Midbrain (tissue), 1 donor: ENCODE measurements around the gene IL16.
"Not testable (repeated sequence)": the region's sequence is repeated elsewhere in the genome, so short reads cannot be mapped to it uniquely, and the experiment has no call there.

Source experiments
- DNase-seq: peaks from one replicate; lab custom pipeline; 2025; lab: John Stamatoyannopoulos, UW

IL16 gene

DNA sequence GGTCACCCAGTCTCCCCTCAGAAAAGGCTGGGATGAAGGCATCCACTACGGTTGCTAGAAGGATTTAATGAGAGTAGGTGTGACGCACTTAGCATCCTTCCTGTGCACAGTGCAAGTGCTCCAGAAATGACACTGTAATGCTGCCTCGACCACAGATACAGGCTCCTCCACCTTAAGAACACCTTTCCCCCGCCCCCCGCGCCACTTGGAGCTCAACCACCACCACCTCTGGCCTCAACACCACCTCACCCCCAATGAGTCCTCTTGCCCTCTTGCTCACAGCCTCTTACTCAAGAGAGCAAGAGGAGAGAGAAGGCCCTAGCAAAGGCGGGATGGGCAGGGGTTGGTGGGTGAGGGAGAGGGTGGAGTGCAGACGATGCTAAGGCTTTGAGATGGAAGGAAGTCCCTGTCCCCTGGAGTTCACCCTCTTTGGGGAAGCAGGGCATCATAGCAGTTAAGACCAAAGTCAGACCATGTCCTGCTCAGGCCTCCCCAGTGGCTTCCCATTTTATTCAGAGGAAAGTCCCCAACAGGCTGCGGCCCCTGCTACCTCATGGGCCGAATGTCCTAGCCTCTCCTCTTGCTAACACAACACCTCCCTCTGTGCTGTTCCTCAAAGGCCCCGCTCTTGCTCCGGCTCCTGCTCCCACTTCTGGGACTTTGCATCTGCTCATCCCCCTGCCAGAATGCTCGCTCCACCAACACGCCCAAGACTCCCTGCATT, 118.9 kb downstream of the IL16 start:
- no peak for DNase-seq

GRCh38 chr15:81316267-81316666, 119.6 kb downstream of the IL16 start:
- no peak for DNase-seq

DNA sequence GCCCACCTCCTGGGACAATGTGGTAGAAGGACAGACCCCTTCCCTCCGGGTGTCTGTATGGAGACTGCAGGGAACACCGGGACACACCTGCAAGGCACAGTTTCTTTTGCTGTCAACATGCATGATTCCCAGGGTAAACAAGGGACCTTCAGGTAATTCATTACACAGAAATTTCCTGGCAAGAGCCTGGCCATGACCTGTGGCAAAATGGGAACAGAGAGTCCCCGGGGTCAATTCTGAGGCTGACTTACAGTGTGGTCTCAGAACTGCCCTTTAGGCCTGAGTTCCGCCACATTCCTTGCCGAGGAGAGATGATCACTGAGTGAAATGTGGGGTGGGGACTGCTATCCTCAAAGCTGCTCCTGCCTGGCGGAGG, 121.0 kb downstream of the IL16 start:
- no peak for DNase-seq

- DNase-seq: no peak
Measured at GRCh38 chr15:81321667-81322066, 125.0 kb downstream of the IL16 start.

DNA sequence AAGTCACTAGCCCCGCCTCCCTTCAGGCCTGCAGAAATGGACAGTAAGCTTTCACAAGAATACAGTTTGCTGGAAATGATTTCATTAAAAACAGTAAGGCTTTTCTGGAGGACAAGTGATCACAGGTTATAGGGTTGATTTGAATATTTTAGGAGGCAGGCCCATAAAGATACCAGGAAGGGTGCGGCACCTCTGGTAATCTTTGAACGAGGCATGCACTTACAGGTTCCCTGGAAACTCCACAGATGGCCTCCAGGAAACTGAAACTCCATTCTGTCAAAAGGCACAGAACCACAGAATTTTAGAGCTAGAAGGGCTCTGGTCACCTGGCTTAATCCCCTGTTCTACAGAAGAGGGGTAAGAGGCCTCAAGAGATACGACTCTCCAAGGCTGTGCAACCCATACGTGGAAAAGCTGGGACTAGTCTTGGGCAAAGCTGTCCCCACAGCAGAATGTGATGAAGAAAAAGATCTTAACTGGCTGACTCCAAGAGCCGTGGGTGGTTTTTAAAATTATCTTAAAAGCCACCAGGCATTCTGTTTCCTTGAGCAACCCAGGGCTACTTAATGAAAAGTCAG, 126.1 kb downstream of the IL16 start:
- no peak for DNase-seq

DNA sequence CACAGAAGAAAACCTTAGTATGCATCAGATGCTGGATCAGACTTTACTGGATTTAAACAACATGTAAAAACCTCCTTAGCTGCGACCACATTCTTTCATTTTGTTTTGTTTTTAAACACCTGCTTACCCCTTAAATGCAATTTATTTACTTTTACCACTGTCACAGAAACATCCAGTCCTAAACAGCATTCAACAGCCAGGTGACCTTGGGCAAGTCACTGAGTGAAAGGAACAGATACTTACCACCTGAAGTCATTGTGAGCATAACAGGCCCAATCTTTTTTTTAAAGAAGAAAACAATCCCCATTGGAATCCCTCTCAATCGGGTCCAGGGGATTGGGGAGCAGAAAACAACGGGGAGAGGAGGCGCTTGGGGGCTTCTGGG, 126.9 kb downstream of the IL16 start:
- DNase-seq: no peak

DNA sequence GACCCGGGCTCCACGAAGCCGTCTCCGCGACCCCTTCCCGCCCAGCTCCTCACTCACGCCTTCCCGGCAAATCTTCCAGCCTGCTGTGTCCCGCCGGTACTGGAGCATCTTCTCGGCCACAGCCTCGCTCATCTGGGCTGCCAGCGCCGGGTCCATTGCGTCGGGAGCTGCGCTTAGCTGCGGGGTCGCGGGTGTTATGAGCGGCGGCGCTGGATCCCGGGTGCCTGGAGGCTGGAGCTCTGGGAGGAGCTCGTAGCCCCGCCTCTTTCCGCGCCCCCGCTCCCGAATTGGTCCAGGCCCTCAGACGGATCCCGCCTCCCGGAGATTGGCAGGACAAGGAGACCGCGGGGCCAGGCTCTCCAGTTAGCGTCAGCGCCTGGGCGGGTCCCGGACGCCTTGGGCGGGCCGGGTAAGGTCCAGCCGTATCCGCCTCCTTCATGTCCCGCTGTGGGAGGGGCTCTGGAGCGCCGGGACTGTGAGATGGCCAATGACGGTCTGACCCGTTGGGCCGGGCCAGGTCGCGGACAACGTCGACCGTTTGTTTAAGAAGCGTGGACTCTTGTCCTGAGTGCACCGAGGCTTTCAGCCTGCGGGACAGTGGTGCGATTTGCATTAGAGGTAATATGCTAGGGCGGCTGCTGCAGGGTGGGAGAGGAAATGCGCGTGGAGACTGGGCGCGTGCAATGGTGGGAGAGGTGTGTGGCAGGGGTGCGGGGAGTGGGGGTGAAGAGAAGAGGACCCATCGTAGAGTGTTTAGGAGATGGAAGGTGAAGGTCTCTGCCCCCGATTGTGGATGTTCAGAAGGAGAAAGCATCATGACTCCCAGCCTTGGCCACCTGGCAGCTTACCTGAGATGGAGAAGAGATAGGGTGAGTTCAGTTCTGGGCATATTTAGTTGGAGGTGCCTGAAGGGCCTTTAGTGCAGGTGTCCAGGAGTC, 127.5 kb downstream of the IL16 start, which contains the start of gene STARD5:
Gene STARD5, minus strand, starts transcription at position 198 of the 938 bp plus-strand sequence. Its CDS starts 42 bp downstream, at position 156.
- DNase-seq: peak; percentile 99

DNA sequence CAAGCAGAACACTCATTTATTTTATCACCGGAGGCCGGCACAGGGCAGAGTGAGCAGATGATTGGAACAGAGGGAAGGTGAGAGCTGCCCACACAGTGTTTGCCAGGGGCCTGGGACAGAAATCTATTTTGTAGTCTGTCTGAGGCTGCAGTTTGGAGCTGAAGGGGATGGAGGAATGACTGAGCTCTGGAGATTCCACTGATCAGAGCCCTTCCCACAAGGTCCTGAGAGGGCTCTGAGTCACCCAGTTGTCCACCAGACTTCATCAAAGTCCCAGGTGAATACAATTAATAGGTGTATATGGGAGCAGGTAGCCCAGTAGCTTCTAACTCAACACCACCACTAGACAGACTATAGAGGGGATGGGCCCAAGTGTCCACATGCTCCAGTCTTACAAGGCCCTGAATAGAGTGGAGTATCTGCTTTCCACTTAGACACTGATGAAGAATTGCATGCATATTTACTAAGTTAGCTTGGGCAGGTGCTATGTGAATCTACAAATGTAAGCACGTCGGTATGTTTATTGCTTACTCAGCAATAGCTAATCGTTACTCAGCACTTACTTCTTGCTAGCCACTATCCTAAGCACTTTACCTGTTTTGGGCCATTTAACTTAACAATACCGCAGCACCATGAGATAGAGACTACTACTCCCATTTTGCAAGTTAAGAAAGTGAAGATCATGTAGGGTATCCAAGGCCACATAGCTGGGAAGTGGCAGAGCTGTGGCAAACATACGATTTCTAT, 130.0 kb downstream of the IL16 start:
- no peak for DNase-seq

DNA sequence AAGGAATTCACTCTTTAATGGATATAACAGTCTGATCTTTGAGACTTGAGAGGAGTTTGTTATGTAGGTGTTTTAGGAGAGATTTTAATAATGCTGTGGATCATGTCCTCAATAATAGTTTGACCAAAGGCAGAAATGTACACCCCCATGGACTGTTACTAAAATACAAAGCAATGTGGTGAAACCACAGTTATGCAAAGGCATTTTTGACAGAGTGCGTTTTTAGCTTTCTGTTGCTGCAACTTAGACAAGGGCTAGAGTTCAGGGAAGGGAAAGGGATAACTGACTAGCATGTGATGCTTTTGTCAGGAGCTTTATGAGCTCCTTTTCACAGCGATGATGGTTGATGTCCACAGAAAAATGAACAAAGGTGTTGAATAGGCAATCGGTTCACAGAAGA, 130.8 kb downstream of the IL16 start:
- no peak for DNase-seq

GRCh38 chr15:81329446-81329845, 132.8 kb downstream of the IL16 start:
- DNase-seq: no peak

- DNase-seq: no peak
Measured at GRCh38 chr15:81330366-81331090, 133.8 kb downstream of the IL16 start.

DNA sequence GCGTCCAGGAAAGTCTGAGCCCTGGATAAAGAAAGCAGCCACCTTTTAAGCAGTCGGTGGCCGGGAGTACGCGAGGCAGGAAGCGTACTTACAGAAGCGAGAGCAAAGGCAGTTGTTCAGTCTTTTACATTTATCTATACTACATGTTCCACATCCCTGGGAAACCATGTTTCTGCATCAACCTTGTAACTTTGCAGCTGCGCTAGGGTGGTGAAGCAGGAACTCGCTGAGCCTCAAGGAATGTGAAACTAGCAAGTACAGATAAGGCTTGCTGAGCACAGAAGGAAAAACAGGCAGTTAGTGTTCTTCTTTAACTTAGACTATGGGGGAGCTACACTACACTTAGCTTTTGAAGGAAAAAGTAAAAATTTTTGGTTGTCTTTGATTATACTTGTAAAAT, 134.5 kb downstream of the IL16 start:
- not testable (repeated sequence) for DNase-seq

- DNase-seq: no peak
Measured at GRCh38 chr15:81331600-81331999, 134.9 kb downstream of the IL16 start.

GRCh38 chr15:81332326-81332725, 135.6 kb downstream of the IL16 start:
- no peak for DNase-seq

DNA sequence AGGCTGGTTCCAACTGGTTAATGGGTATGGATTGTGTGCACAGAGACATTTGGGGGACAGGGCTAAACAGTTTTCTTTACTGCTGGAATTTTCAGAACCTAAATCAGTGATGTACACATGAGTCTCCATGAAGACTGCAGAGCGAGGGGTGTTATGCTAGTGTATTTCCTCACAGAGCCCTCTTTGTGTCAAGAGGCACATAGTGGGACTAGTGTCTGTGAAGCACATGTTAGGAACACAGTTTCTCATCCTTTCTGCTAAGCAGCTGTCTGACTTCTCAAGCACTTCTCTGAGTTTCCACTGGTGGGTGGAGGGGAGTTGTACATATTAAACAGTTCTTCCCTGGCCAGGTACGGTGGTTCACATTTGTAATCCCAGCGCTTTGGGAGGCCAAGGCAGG, 136.7 kb downstream of the IL16 start:
- no peak for DNase-seq

GRCh38 chr15:81334768-81335435, 138.2 kb downstream of the IL16 start:
- no peak for DNase-seq

GRCh38 chr15:81335631-81336030, 139.0 kb downstream of the IL16 start:
- no peak for DNase-seq

DNA sequence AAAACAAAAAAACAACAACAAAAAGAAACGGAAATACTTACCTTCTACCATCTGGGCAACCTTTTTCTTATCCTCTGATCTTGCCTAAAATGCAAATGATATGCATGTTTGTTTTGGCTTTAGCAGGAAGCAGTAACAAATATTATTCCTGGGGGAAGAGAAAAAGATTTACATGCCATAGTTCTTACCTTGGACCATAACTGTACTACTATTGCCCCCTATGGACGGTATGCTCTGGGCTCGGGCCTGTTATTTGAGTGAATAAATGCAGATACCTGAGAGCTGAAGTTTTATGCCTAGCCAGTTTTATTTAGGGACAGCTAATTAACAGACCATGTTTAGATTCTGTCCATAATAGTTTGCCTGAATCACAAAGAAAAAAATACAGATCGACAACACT, 139.9 kb downstream of the IL16 start:
- no peak for DNase-seq

- no peak for DNase-seq
Measured at GRCh38 chr15:81337241-81337640, 140.6 kb downstream of the IL16 start.

- no peak for DNase-seq
Measured at GRCh38 chr15:81337713-81338157, 141.1 kb downstream of the IL16 start.
